Tibial artery (tissue), 4 donors: Measurements from ENCODE around the gene HIBADH.
"Not testable (repeated sequence)": the region's sequence is repeated elsewhere in the genome, so short reads cannot be mapped to it uniquely, and the experiment has no call there.

Experiments
- DNase-seq, 2 donors: peaks; one replicate each; pipeline ENCODE4 v3.0.0-alpha.2; 2019
- H3K27ac ChIP-seq, 2 donors: fragments of 200-600 bp; sonication (generic) in 1 of 2; 1 replicate in 1 of 2; 2 replicates in 1 of 2; pipeline ENCODE4 v1.5.1; 2018 to 2019; ENCODE audit warnings: mild to moderate bottlenecking in 1 of 2
- H3K27me3 ChIP-seq, 2 donors: fragments of 200-600 bp; sonication (generic) in 1 of 2; one replicate each; pipeline versions ENCODE4 v1.5.1 to v1.6.0; 2016 to 2019
- H3K36me3 ChIP-seq, 3 donors: fragments of 200-600 bp; sonication (generic) in 2 of 3; one replicate each; pipeline ENCODE4 v1.5.1; 2016 to 2019; ENCODE audit warnings: mild to moderate bottlenecking in 2 of 3
- H3K4me1 ChIP-seq, 4 donors: fragments of 200-600 bp; sonication (generic) in 2 of 4; 1 replicate in 3 of 4; 2 replicates in 1 of 4; pipeline ENCODE4 v1.5.1; 2016 to 2019
- H3K4me3 ChIP-seq, 2 donors: fragments of 200-600 bp; sonication (generic) in 1 of 2; 1 replicate in 1 of 2; 2 replicates in 1 of 2; pipeline ENCODE4 v1.5.1; 2018 to 2019; ENCODE audit warnings: mild to moderate bottlenecking in 2 of 2
- H3K9me3 ChIP-seq, 3 donors: fragments of 200-600 bp; sonication (generic) in 1 of 3; one replicate each; pipeline ENCODE4 v1.5.1; 2016 to 2019
- intact Hi-C: fragments of 100-400 bp; cut with DNase I; formaldehyde crosslinking; loops from one replicate; pipeline ENCODE4 v1.15.0; 2023; ENCODE audit warnings: low total_unique reads
- TF ChIP-seq, protein P1 (sequence below), 2 experiments: fragments of 200-600 bp in 1 of 2; fragments of 450-650 bp in 1 of 2; IDR thresholded peaks; one replicate each; pipeline ENCODE4 v1.5.1; 2017 to 2019; ENCODE audit warnings: antibody characterized with exemption in 2 of 2, mild to moderate bottlenecking in 1 of 2, moderate library complexity in 1 of 2

The HIBADH gene

DNA sequence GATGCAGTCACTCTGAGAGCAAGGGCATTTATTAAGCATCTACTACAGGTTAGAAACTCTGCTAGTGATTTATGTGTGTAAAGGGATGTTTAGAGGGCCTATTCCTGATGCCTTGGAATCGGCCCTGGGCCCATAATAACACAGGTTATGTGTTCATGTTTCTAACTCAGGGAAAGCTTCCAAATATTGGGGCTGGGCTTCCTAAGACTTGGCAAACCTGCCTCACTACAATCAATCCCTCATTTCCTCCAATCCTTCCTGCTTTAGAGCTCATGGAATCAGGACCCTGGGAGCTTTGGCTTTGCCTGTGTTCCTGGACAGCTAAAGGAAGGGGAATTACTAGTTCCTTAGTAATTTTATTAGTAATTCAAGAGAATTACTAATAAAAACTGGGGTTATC, 148.8 kb downstream of the HIBADH start:
- DNase-seq: no peak
- Histone ChIP-seq H3K27me3 (no peaks in the 10 kb centered on the region), H3K36me3 (peaks cover 0 to 3% (median 0%) of the 10 kb centered on the region in 3 donors), H3K27ac (no peak overlapping the region), H3K9me3 (peaks cover 0 to 3% (median 0%) of the 10 kb centered on the region in 3 donors), H3K4me3 (no peak overlapping the region), H3K4me1 (no peaks in the 10 kb centered on the region)
- intact Hi-C loops: no loop called here
- TF ChIP-seq, protein P1, sequence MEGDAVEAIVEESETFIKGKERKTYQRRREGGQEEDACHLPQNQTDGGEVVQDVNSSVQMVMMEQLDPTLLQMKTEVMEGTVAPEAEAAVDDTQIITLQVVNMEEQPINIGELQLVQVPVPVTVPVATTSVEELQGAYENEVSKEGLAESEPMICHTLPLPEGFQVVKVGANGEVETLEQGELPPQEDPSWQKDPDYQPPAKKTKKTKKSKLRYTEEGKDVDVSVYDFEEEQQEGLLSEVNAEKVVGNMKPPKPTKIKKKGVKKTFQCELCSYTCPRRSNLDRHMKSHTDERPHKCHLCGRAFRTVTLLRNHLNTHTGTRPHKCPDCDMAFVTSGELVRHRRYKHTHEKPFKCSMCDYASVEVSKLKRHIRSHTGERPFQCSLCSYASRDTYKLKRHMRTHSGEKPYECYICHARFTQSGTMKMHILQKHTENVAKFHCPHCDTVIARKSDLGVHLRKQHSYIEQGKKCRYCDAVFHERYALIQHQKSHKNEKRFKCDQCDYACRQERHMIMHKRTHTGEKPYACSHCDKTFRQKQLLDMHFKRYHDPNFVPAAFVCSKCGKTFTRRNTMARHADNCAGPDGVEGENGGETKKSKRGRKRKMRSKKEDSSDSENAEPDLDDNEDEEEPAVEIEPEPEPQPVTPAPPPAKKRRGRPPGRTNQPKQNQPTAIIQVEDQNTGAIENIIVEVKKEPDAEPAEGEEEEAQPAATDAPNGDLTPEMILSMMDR (IDR thresholded peaks at IDR 0.05): no peak

DNA sequence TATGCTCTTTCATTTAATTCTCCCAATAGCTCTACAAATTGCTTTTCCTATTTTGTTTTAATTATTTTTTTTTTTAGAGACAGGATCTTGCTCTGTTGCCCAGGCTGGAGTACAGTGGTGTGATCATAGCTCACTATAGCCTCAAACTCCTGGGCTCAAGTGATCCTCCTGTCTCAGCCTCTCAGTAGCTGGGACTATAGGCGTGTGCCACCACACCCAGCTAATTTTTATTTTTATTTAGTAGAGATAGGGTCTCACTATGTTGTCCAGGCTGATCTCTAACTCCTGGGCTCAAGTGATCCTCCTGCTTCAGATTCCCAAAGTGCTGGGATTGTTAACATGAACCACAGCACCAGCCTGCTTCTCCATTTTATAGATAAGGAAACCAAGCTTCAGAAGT, 151.3 kb downstream of the HIBADH start:
- H3K4me3 ChIP-seq, H3K4me1 ChIP-seq, DNase-seq, H3K9me3 ChIP-seq, H3K36me3 ChIP-seq, H3K27me3 ChIP-seq, H3K27ac ChIP-seq, intact Hi-C loops: not testable (repeated sequence)

DNA sequence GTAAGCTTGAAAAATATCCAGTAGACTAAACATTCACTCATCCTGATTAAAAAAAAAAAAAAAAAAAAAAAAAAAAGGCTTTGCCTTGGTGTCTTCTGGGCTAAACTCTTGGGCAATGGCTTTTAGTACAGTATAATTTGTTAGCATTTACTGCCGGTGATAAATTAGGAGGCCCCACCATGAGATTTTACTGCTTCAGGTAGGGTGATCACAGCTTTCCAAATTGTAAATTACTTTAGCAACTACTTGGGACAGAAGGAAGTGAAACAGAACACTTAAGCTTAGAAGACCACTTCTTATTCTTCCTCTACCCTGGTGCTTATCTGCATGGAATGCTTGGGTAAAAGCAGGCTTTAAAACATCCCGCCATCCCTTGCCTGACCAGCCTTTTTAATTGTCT, 152.1 kb downstream of the HIBADH start:
- no peak for DNase-seq
- peaks cover 0 to 9% (median 0%) of the 10 kb centered on the region in 3 donors for H3K9me3 ChIP-seq
- TF ChIP-seq, protein P1 (IDR thresholded peaks at IDR 0.05): no peak
- H3K27ac ChIP-seq: no peak overlapping the region
- intact Hi-C loops: no loop called here
- no peaks in the 10 kb centered on the region for H3K27me3 ChIP-seq
- no peaks in the 10 kb centered on the region for H3K4me1 ChIP-seq
- H3K4me3 ChIP-seq: no peak overlapping the region
- H3K36me3 ChIP-seq: peaks cover 0 to 4% (median 0%) of the 10 kb centered on the region in 3 donors

GRCh38 chr7:27501879-27502278, 160.8 kb downstream of the HIBADH start:
- H3K9me3 ChIP-seq, H3K4me1 ChIP-seq, H3K27ac ChIP-seq, intact Hi-C loops, H3K36me3 ChIP-seq, H3K27me3 ChIP-seq, DNase-seq, H3K4me3 ChIP-seq: not testable (repeated sequence)

DNA sequence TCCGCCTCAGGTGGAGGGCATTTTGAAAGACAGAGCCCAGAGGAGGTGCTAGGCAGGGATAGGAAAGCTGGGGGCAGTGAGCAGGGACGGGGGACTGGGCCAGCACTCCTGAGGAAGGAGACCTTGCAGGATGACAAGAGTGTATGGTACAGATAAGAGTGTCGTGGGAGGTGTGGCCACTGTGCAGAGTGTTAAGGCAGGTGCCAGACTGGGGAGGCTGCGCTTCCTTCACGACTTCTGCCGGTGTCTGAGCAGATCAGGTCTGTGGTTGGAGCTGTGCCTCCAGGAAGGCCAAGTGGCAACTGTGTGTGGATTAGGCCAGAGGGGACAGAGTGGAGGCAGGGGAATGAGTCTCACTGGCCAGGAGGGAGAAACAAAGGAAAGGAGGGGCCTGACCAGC, 161.7 kb downstream of the HIBADH start:
- Histone ChIP-seq H3K4me1 (no peaks in the 10 kb centered on the region), H3K36me3 (no peaks in the 10 kb centered on the region), H3K27ac (no peak overlapping the region), H3K4me3 (no peak overlapping the region), H3K27me3 (no peaks in the 10 kb centered on the region), H3K9me3 (no peaks in the 10 kb centered on the region)
- intact Hi-C loops: no loop called here
- TF ChIP-seq, protein P1 (IDR thresholded peaks at IDR 0.05): no peak
- no peak for DNase-seq

GRCh38 chr7:27492224-27492623, 170.5 kb downstream of the HIBADH start:
- Histone ChIP-seq H3K27ac (no peak overlapping the region), H3K27me3 (no peaks in the 10 kb centered on the region), H3K9me3 (peaks cover 0 to 12% (median 0%) of the 10 kb centered on the region in 3 donors), H3K4me3 (no peak overlapping the region), H3K4me1 (no peaks in the 10 kb centered on the region), H3K36me3 (no peaks in the 10 kb centered on the region)
- TF ChIP-seq, protein P1 (IDR thresholded peaks at IDR 0.05): no peak
- DNase-seq: no peak
- intact Hi-C loops: no loop called here

- H3K27ac ChIP-seq: no peak overlapping the region
- no peaks in the 10 kb centered on the region for H3K27me3 ChIP-seq
- H3K4me3 ChIP-seq: no peak overlapping the region
- peaks cover 0 to 12% (median 0%) of the 10 kb centered on the region in 3 donors for H3K9me3 ChIP-seq
- DNase-seq: no peak
- no peaks in the 10 kb centered on the region for H3K4me1 ChIP-seq
- TF ChIP-seq, protein P1 (IDR thresholded peaks at IDR 0.05): no peak
- no peaks in the 10 kb centered on the region for H3K36me3 ChIP-seq
- intact Hi-C loops: no loop called here
Observed at GRCh38 chr7:27491534-27491933, 171.1 kb downstream of the HIBADH start.
